Pancreas (tissue), 10 donors: ENCODE measurements around the gene POLE3. TPM values are rescaled to one million over a fixed set of nuclear protein-coding genes. Genes with fewer than 3 reads are reported as not detected.
A peak's percentile ranks its signal among the peaks of the same experiment; 100 is the strongest.

ENCODE experiments used
- ATAC-seq, 4 donors: fragments of 200-7000 bp; cut with Tn5 transposase; one replicate each; pipeline versions ENCODE4 v1.8.0 to v1.9.1; 2020; ENCODE audit warnings: mild to moderate bottlenecking in 4 of 4, moderate library complexity in 4 of 4
- DNase-seq, 6 donors: peaks; one replicate each; pipeline ENCODE4 v3.0.0-alpha.2; 2020
- FAIRE-seq: peaks from 2 replicates; lab custom pipeline; 2012; peaks lifted over from hg19 to GRCh38; lab: Jason Lieb, UNC
- H3K27ac ChIP-seq, 4 donors: fragments of 200-600 bp; sonication (generic); 1 replicate in 3 of 4; 2 replicates in 1 of 4; pipeline versions ENCODE4 v1.5.0 to v1.8.0; 2020
- H3K27me3 ChIP-seq, 4 donors: fragments of 200-600 bp; one replicate each; pipeline ENCODE4 v1.8.0; 2021
- H3K36me3 ChIP-seq, 3 donors: fragments of 200-600 bp; sonication (generic) in 1 of 3; one replicate each; pipeline versions ENCODE4 v1.5.0 to v1.8.0; 2020 to 2021
- H3K4me1 ChIP-seq, 3 donors: fragments of 200-600 bp; one replicate each; pipeline ENCODE4 v1.8.0; 2021
- H3K4me3 ChIP-seq, 4 donors: fragments of 200-600 bp; sonication (generic) in 2 of 4; one replicate each; pipeline versions ENCODE4 v1.5.0 to v1.8.0; 2020 to 2021
- H3K9me3 ChIP-seq, 4 donors: fragments of 200-600 bp; one replicate each; pipeline ENCODE4 v1.8.0; 2021
- WGBS, 2 donors: extraction: QIAGEN DNeasy Blood & Tissue Kit; methylation state at CpG; one replicate each; pipeline ENCODE4 v1.1.7; 2013; 5-methylcytosine and 5-hydroxymethylcytosine counted together
- intact Hi-C, 3 donors: fragments of 100-400 bp; cut with DNase I; formaldehyde crosslinking; loops; one replicate each; pipeline versions ENCODE4 v1.11.1 to v1.14.2; 2022
- polyA plus RNA-seq, 2 donors: library from polyadenylated mRNA; stranded (reverse); fragments of 200-250 nt; gene quantifications; one replicate each; pipeline ENCODE4 v1.2.3, GENCODE V29; 2013
- total RNA-seq, 6 donors: library from RNA; stranded (reverse); fragmentation: NEBNext Ultra II Directional in 4 of 6; extraction: Animal tissue kit (Norgen Biotek cat#: 25700) in 4 of 6; gene quantifications; one replicate each; pipeline versions ENCODE4 v1.2.1 to v1.2.4, GENCODE V29; 2021 to 2023
- TF ChIP-seq, protein P1 (sequence below), 4 donors: fragments of 200-600 bp; sonication (generic) in 3 of 4; IDR thresholded peaks; one replicate each; pipeline versions ENCODE4 v1.5.0 to v1.8.0; 2021; ENCODE audit warnings: antibody characterized with exemption in 4 of 4
- donor health status: healthy with polysubstance abuse.
- donor health status: DM: no; HTN: no; CAD: no; lungs with moderate emphysema.
- donor health status: DM: no; HTN: no; CAD: no.
- donor health status: control.
- donor health status: control.
- donor health status: Bipolar disorder and iron deficiency.
- donor health status: DM: yes; HTN: yes; CAD: no.
- donor health status: DM: no; HTN: no; CAD: no.
- donor health status: DM: no; HTN: no; CAD: no.
- donor health status: DM: yes; HTN: yes; CAD: no.

Gene POLE3
- total and polyA plus RNA-seq, 8 donors = 8.7 to 19.1 (median 13.3) TPM

DNA sequence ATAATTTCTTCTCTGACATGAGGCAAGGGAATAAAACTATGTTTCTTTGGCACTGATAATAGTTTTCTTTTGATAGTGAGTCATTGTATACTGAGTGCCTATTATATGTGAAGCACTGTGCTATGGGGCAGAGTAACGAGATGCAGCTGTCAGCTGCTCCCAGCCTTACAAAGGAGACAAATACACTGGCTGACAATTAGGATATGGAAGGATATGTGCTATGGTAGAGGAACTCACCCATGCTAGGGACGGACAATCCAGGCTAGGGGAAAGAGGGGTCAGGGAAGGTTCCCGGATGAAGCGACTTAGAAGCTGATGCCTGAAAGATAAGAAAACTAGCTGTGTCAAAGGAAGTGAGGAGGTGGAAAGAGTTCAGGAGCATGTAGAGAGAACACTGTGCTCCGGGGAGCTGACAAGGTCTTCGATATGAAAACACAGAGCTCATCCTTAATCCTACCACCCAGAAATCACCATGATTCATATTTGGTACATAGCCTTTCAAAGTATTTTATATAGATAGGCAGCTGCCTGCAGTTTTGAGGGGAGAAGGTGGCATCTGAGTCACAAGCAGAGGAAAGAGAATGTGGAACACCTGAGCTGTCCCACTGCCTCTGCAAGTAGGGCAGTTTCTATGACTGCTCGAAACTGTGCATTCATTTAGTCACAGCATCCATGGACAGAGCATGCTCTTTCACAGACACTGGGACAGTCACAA is 49.0 kb downstream of the POLE3 start:
- Histone ChIP-seq H3K27me3 (no peaks in the 10 kb centered on the region), H3K4me3 (no peak overlapping the region), H3K9me3 (no peaks in the 10 kb centered on the region), H3K4me1 (no peaks in the 10 kb centered on the region), H3K27ac (no peak overlapping the region), H3K36me3 (no peaks in the 10 kb centered on the region)
- TF ChIP-seq, protein P1, sequence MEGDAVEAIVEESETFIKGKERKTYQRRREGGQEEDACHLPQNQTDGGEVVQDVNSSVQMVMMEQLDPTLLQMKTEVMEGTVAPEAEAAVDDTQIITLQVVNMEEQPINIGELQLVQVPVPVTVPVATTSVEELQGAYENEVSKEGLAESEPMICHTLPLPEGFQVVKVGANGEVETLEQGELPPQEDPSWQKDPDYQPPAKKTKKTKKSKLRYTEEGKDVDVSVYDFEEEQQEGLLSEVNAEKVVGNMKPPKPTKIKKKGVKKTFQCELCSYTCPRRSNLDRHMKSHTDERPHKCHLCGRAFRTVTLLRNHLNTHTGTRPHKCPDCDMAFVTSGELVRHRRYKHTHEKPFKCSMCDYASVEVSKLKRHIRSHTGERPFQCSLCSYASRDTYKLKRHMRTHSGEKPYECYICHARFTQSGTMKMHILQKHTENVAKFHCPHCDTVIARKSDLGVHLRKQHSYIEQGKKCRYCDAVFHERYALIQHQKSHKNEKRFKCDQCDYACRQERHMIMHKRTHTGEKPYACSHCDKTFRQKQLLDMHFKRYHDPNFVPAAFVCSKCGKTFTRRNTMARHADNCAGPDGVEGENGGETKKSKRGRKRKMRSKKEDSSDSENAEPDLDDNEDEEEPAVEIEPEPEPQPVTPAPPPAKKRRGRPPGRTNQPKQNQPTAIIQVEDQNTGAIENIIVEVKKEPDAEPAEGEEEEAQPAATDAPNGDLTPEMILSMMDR (IDR thresholded peaks at IDR 0.05) = no peak
- intact Hi-C loops = no loop called here
- ATAC-seq (peak in 3 of 4 donors; percentile 13 to 56 (median 43)), DNase-seq (no peak), FAIRE-seq (no peak)
- WGBS, 2 donors = 78 to 80% methylated on average over 7 of the region's 7 CpGs

DNA sequence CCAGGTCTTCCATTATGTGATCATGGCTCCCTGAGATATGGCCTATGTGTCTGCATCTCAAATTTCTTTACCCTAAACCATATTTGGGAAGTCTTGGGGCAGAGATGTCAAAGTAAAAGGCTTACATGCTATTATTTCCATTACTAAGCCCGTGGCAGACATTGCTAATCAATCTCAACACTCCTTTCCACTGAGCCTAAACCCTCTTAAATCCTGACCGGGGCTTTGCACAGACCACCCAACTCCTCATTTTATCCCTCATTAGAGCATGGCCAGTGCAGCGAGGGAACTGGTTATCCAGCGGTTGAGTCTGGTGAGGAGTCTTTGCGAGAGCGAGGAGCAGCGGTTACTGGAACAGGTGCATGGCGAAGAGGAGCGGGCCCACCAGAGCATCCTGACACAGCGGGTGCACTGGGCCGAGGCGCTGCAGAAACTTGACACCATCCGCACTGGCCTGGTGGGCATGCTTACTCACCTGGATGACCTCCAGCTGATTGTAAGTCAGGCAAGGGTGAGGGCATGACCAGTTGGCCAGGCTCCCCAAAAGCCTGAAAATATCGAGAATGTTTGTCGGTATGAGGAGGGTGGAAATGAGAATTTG is 50.1 kb downstream of the POLE3 start:
- H3K4me1 ChIP-seq = no peaks in the 10 kb centered on the region
- H3K27ac ChIP-seq = no peak overlapping the region
- ATAC-seq = no peak
- intact Hi-C loops = no loop called here
- H3K36me3 ChIP-seq = no peaks in the 10 kb centered on the region
- TF ChIP-seq, protein P1 (IDR thresholded peaks at IDR 0.05) = no peak
- no peaks in the 10 kb centered on the region for H3K9me3 ChIP-seq
- H3K4me3 ChIP-seq = no peak overlapping the region
- no peak for DNase-seq
- H3K27me3 ChIP-seq = no peaks in the 10 kb centered on the region
- FAIRE-seq = no peak
- WGBS, 2 donors = 86 to 88% methylated on average over 15 of the region's 15 CpGs

DNA sequence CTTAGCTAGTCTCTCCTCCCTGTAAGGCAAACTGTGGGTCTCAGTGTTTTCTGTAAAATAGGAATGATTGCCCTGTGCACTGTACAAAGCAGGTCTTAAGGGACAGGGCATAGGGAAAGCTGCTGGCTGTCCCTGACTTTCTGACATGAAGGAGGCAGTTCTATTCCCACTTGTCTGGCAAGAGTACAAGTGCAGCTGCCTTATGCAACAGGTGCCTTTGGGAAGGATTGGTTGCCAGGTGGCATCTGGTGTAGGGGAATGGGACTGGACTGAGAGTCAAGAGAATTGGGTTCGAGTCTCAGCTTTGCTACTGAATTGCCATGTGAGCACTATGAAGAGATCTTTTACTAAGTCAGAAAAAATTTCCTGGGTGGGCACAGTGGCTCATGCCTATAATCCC is 51.1 kb downstream of the POLE3 start:
- H3K27ac ChIP-seq = no peak overlapping the region
- peak; percentile 77 to 96 (median 88) for ATAC-seq
- no peaks in the 10 kb centered on the region for H3K27me3 ChIP-seq
- intact Hi-C loops = no loop called here
- 26 to 42% methylated on average over 1 of the region's 1 CpG for WGBS, 2 donors
- no peak for FAIRE-seq
- no peaks in the 10 kb centered on the region for H3K36me3 ChIP-seq
- peak in 4 of 6 donors; percentile 72 to 86 (median 76) for DNase-seq
- H3K4me3 ChIP-seq = no peak overlapping the region
- H3K9me3 ChIP-seq = no peaks in the 10 kb centered on the region
- TF ChIP-seq, protein P1 (IDR thresholded peaks at IDR 0.05) = no peak
- no peaks in the 10 kb centered on the region for H3K4me1 ChIP-seq

Other genes starting within 250 kb of the POLE3 start
- 10 to 100 TPM in 4 of 6 donors, 1 to 10 TPM in 2; 8.6 to 16.5 (median 10.6) TPM for gene FKBP15, start 189.4 kb downstream of the POLE3 start, total RNA-seq
- 1 to 10 TPM; 7.5 to 10.0 TPM for gene FKBP15, start 189.4 kb downstream of the POLE3 start, polyA plus RNA-seq
- 10 to 100 TPM in 4 of 6 donors, 1 to 10 TPM in 2; 7.6 to 16.1 (median 12.8) TPM for gene SLC31A1, start 189.1 kb downstream of the POLE3 start, total RNA-seq
- gene SLC31A1, start 189.1 kb downstream of the POLE3 start, polyA plus RNA-seq = 1 to 10 TPM; 2.5 to 6.7 TPM
- gene CDC26, start 135.1 kb downstream of the POLE3 start, total RNA-seq = 10 to 100 TPM in 3 of 6 donors, 1 to 10 TPM in 3; 7.4 to 18.0 (median 10.3) TPM
- gene CDC26, start 135.1 kb downstream of the POLE3 start, polyA plus RNA-seq = 10 to 100 TPM; 11.0 to 30.1 TPM
- gene PRPF4, start 135.0 kb downstream of the POLE3 start, total RNA-seq = 10 to 100 TPM in 2 of 6 donors, 1 to 10 TPM in 4; 5.5 to 10.8 (median 8.4) TPM
- gene PRPF4, start 135.0 kb downstream of the POLE3 start, polyA plus RNA-seq = 1 to 10 TPM; 5.1 to 9.4 TPM
- under 1 TPM in 5 of 6 donors, not detected in 1; 0.14 to 0.22 (median 0.16) TPM for gene RNF183, start 107.3 kb downstream of the POLE3 start, total RNA-seq
- 1 to 10 TPM in 1 of 2 donors, under 1 TPM in 1; 0.46 to 1.5 TPM for gene RNF183, start 107.3 kb downstream of the POLE3 start, polyA plus RNA-seq
- gene WDR31, start 70.4 kb downstream of the POLE3 start, total RNA-seq = 1 to 10 TPM; 2.2 to 4.5 (median 3.3) TPM
- gene WDR31, start 70.4 kb downstream of the POLE3 start, polyA plus RNA-seq = 1 to 10 TPM; 1.2 to 1.3 TPM
- 10 to 100 TPM; 15.2 to 35.9 (median 22.7) TPM for gene BSPRY, start 61.1 kb downstream of the POLE3 start, total RNA-seq
- 10 to 100 TPM; 12.5 to 19.7 TPM for gene BSPRY, start 61.1 kb downstream of the POLE3 start, polyA plus RNA-seq
- 10 to 100 TPM; 18.8 to 44.0 (median 26.3) TPM for gene HDHD3, start 33.7 kb downstream of the POLE3 start, total RNA-seq
- gene HDHD3, start 33.7 kb downstream of the POLE3 start, polyA plus RNA-seq = 10 to 100 TPM; 76.0 to 80.6 TPM
- 10 to 100 TPM; 35.7 to 60.3 (median 43.8) TPM for gene ALAD, start 9.4 kb downstream of the POLE3 start, total RNA-seq
- 10 to 100 TPM; 43.3 to 46.5 TPM for gene ALAD, start 9.4 kb downstream of the POLE3 start, polyA plus RNA-seq
- under 1 TPM; 0.18 to 0.55 (median 0.42) TPM for gene C9orf43, start 72 bp upstream of the POLE3 start, total RNA-seq
- 1 to 10 TPM in 1 of 2 donors, under 1 TPM in 1; 0.68 to 1.5 TPM for gene C9orf43, start 72 bp upstream of the POLE3 start, polyA plus RNA-seq
- 10 to 100 TPM; 18.3 to 44.0 (median 28.7) TPM for gene RGS3, start 53.1 kb upstream of the POLE3 start, total RNA-seq
- gene RGS3, start 53.1 kb upstream of the POLE3 start, polyA plus RNA-seq = 10 to 100 TPM; 31.6 to 55.3 TPM